ENCODE data around the gene GNLY.

- TF ChIP-seq SNAI2 (CRISPR knock-in tag; IDR thresholded peaks at IDR 0.05) (no peak), ZFP30 (CRISPR knock-in tag; IDR thresholded peaks at IDR 0.05) (no peak), CSRNP3 (CRISPR knock-in tag; IDR thresholded peaks at IDR 0.05) (no peak), PPARA (CRISPR knock-in tag; IDR thresholded peaks at IDR 0.05; ENCODE audit: borderline replicate concordance) (no peak)
- TF ChIP-seq, protein P1, sequence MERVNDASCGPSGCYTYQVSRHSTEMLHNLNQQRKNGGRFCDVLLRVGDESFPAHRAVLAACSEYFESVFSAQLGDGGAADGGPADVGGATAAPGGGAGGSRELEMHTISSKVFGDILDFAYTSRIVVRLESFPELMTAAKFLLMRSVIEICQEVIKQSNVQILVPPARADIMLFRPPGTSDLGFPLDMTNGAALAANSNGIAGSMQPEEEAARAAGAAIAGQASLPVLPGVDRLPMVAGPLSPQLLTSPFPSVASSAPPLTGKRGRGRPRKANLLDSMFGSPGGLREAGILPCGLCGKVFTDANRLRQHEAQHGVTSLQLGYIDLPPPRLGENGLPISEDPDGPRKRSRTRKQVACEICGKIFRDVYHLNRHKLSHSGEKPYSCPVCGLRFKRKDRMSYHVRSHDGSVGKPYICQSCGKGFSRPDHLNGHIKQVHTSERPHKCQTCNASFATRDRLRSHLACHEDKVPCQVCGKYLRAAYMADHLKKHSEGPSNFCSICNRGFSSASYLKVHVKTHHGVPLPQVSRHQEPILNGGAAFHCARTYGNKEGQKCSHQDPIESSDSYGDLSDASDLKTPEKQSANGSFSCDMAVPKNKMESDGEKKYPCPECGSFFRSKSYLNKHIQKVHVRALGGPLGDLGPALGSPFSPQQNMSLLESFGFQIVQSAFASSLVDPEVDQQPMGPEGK (CRISPR knock-in tag; IDR thresholded peaks at IDR 0.05; ENCODE audit: borderline replicate concordance), result no peak
- TF ChIP-seq, protein P2, sequence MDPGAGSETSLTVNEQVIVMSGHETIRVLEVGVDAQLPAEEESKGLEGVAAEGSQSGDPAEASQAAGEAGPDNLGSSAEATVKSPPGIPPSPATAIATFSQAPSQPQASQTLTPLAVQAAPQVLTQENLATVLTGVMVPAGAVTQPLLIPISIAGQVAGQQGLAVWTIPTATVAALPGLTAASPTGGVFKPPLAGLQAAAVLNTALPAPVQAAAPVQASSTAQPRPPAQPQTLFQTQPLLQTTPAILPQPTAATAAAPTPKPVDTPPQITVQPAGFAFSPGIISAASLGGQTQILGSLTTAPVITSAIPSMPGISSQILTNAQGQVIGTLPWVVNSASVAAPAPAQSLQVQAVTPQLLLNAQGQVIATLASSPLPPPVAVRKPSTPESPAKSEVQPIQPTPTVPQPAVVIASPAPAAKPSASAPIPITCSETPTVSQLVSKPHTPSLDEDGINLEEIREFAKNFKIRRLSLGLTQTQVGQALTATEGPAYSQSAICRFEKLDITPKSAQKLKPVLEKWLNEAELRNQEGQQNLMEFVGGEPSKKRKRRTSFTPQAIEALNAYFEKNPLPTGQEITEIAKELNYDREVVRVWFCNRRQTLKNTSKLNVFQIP (CRISPR knock-in tag; IDR thresholded peaks at IDR 0.05; ENCODE audit: borderline replicate concordance, low read depth), result no peak
Observed at GRCh38 chr2:85743304-85743978, 49.3 kb downstream of the GNLY start.

All from SK-N-SH treated with all-trans-retinoic acid at 6 μM for 48 hours (cell line).